AG09319 (cell line): ENCODE measurements around the gene BIRC6.
"Not testable (repeated sequence)": the region's sequence is repeated elsewhere in the genome, so short reads cannot be mapped to it uniquely, and the experiment has no call there.

Experiments
- DNase-seq: peaks from one replicate; pipeline ENCODE4 v3.0.0-alpha.2; 2010; ENCODE audit warnings: low read depth; ENCODE audit errors: extremely low read depth
- CTCF ChIP-seq: IDR thresholded peaks from 2 replicates; pipeline ENCODE4 v1.5.1; 2011; ENCODE audit warnings: low read depth, mild to moderate bottlenecking, inconsistent platforms, low read length, moderate library complexity

Gene BIRC6

DNA sequence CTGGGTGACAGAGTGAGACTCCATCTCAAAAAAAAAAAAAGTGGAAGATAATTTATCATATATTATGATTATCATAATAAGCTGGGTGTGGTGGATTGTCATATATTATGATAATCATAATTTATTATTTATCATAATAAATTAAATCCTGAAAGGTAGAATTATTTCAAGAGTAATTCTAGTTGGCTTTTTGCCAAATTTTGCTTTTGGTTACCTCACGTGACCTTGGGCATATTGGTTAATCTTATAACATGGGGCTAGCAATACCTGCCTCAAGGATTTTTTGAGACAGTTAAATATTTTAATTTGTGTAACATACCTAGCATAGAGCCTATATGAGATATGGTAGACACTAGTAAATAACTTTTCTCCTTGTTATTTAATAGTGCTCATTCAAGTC is 159.7 kb downstream of the BIRC6 start:
- DNase-seq, result no peak
- no peak for TF ChIP-seq CTCF

GRCh38 chr2:32522770-32523169 is 165.9 kb downstream of the BIRC6 start:
- no peak for DNase-seq

GRCh38 chr2:32523686-32524085 is 166.9 kb downstream of the BIRC6 start:
- no peak for TF ChIP-seq CTCF
- DNase-seq, result no peak

More at GRCh38 chr2:32522770-32523169, 165.9 kb downstream of the BIRC6 start:
- TF ChIP-seq CTCF, result no peak

- no peak for TF ChIP-seq CTCF
- no peak for DNase-seq
Measured at GRCh38 chr2:32532341-32532740, 175.5 kb downstream of the BIRC6 start.

GRCh38 chr2:32532961-32533360 is 176.1 kb downstream of the BIRC6 start:
- DNase-seq, result no peak
- no peak for TF ChIP-seq CTCF

DNA sequence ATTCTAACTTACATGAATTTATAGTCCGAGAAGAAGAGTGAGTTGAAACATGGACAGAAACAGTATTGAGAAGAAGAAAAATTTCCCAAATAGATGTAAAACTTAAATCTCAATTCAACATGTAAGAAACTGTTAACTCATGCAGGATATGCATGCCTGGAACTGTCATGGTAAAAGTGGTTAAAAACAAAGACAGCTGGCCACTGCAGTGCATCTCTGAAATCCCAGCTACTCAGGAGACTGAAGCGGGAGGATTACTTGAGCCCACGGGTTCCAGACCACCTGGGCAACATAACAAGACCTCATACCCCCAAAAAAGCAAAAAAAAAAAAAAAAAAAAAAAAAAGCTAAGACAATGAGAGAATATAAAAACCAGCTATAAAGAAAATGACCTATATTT is 178.0 kb downstream of the BIRC6 start:
- no peak for DNase-seq

DNA sequence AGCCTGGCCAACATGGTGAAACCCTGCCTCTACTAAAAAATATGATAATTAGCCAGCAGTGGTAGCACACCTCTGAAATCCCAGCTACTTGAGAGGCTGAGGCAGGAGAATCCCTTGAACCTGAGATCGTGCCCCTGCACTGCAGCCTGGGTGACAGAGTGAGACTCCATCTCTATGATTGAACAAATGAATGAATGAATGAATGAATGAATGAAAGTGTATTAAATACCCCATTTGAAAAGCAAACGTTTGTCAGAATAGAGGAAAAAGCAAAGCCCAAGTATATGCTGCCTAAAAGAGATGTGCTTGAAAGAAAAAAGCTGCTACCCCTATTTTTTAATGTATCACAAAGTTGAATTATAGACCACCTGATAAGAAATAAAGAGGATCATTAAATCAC is 181.9 kb downstream of the BIRC6 start:
- DNase-seq, result no peak
- TF ChIP-seq CTCF, result no peak

More for the DNA sequence above, 178.0 kb downstream of the BIRC6 start:
- no peak for TF ChIP-seq CTCF

- DNase-seq, result not testable (repeated sequence)
Measured at GRCh38 chr2:32552483-32552882, 195.7 kb downstream of the BIRC6 start.
